Stimulated activated CD8-positive, alpha-beta memory T cell treated with anti-CD3 and anti-CD28 coated beads, Interleukin-4, amount 100 ng/mL, for 24 hours (primary cell): ENCODE data around the gene FANCL.
"Not testable (repeated sequence)": the region's sequence is repeated elsewhere in the genome, so short reads cannot be mapped to it uniquely, and the experiment has no call there.

Experiments used
- DNase-seq: peaks from one replicate; pipeline ENCODE4 v3.0.0-alpha.2; 2020; ENCODE audit warnings: low read depth

Gene FANCL

GRCh38 chr2:58240670-58241545 lies at the start of gene FANCL:
FANCL (minus strand) TSS chr2:58241325; CDS start chr2:58241313, 12 bp downstream.
- DNase-seq, result peak; percentile 73

DNA sequence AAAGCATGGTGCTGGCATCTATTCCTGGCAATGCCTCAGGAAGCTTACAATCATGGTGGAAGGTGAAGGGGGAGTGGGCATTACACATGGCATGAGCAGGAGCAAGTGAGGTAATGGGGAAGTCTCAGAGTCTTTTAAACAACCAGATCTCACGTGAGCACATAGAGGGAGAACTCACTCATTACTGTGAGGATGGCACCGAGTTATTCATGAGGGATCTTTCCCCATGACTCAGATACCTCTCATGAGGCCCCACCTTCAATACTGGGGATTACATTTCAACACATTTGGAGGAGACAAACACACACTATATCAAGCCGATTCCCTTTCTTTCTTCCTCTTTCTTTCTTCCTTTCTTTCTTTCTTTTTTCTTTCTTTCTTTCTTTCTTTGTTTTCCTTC lies 47.9 kb upstream of the FANCL start:
- DNase-seq, result no peak

- DNase-seq, result no peak
Observed at GRCh38 chr2:58283931-58284330, 42.8 kb upstream of the FANCL start.

GRCh38 chr2:58275144-58275543 lies 34.0 kb upstream of the FANCL start:
- DNase-seq, result not testable (repeated sequence)

GRCh38 chr2:58271826-58272225 lies 30.7 kb upstream of the FANCL start:
- DNase-seq, result no peak

GRCh38 chr2:58268685-58269084 lies 27.6 kb upstream of the FANCL start:
- DNase-seq, result no peak

- no peak for DNase-seq
Observed at GRCh38 chr2:58266211-58266610, 25.1 kb upstream of the FANCL start.

DNA sequence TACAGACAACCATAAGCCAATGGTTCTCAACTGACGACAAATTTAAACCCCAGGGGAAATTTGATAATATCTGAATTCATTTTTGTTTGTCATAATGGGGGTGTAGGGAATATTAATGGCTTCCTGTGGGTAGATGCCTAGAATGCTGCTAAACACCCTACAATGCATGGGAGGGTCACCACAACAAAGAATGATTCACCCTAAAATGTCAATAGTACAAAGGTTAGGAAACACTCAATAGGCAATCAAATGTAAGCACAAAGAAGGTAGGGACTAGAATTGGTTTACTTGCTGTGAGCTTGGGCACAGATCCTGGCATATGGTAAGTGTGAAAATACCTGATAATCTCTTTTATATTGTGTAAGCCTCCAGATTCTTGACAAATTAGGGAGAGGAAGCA lies 20.1 kb upstream of the FANCL start:
- DNase-seq, result no peak

DNA sequence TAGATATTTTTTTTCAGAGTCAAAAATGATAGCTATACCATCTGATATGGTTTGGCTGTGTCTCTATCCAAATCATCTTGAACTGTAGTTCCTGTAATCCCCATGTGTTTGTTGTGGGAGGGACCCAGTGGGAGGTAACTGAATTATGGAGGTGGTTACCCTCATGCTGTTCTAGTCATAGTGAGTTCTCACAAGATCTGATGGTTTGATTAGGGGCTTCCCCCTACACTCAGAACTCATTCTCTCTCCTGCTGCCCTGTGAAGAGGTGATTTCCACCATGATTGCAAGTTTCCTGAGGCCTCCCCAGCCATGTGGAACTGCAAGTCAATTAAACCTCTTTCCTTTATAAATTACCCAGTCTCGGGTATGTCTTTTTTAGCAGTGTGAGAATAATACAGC lies 17.3 kb upstream of the FANCL start:
- DNase-seq, result peak; percentile 0

DNA sequence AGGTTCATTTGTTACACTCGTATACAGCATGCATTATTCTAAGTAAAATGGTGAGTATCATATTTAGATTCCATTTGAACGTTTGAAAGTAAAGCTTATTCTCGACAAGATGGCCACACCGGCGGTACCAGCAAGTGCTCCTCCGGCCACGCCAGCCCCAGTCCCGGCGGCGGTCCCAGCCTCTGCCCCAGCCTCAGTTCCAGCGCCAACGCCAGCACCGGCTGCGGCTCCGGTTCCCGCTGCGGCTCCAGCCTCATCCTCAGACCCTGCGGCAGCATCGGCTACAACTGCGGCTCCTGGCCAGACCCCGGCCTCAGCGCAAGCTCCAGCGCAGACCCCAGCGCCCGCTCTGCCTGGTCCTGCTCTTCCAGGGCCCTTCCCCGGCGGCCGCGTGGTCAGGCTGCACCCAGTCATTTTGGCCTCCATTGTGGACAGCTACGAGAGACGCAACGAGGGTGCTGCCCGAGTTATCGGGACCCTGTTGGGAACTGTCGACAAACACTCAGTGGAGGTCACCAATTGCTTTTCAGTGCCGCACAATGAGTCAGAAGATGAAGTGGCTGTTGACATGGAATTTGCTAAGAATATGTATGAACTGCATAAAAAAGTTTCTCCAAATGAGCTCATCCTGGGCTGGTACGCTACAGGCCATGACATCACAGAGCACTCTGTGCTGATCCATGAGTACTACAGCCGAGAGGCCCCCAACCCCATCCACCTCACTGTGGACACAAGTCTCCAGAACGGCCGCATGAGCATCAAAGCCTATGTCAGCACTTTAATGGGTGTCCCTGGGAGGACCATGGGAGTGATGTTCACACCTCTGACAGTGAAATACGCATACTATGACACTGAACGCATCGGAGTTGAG lies 10.4 kb upstream of the FANCL start:
- DNase-seq, result not testable (repeated sequence)

- DNase-seq, result no peak
Observed at GRCh38 chr2:58241546-58241864, 380 bp upstream of the FANCL start.

GRCh38 chr2:58239243-58239925 lies 1.7 kb downstream of the FANCL start:
- no peak for DNase-seq

DNA sequence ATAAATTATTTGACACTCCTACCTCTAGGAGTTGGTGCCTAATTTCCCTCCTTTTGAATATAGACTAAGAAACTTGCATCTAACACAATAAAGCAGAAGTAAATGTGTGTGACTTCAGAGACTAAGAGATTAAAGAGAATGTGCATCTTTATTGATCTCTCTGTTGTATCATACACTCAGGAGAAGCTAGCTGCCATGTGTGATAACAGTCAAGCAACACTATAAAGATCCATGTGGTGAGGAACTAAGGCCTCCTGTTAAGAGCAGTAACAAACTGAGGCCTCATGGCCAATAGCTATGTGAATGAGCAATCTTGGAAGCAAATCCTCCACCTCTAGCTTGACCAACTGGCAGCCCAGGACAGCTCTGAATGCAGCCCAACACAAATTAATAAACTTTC lies 3.4 kb downstream of the FANCL start:
- DNase-seq, result no peak

- DNase-seq, result no peak
Observed at GRCh38 chr2:58235984-58236383, 5.1 kb downstream of the FANCL start.

DNA sequence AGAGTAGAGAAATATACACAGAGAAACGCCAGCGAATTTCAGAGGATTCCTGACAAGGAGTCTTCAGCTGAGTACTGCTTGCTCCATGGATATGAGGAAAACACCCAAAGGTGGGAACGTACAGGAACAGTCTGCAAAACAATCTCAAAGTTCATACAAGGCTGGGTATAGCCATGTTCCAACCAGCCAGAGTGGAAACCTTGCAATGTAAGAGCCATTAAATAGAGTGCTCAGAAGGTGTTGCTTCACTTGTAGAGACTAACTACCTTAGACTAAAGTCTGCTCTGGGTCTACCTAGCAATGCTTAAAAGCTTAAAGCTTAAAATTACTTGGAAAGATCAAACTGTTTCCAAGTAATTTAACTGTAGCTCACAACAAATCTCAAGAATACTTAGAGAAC lies 6.0 kb downstream of the FANCL start:
- DNase-seq, result no peak

DNA sequence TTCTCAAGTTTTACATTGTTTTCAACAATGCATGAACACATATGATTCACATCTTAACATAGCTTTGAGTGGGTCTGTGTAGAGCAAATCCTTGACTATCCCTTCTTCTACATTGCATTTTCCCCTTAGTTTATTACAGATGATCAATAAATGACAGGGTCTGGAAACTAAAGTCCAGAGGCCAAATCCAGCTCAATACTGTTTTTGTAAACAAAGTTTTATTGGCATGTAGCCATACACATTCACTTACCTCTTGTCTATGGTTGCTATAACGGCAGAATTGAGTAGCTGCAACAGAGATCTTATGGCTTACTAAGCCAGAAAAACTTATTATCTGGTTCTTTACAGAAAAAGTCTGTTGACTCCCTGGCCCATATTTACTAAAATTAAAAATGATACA lies 12.8 kb downstream of the FANCL start:
- no peak for DNase-seq

DNA sequence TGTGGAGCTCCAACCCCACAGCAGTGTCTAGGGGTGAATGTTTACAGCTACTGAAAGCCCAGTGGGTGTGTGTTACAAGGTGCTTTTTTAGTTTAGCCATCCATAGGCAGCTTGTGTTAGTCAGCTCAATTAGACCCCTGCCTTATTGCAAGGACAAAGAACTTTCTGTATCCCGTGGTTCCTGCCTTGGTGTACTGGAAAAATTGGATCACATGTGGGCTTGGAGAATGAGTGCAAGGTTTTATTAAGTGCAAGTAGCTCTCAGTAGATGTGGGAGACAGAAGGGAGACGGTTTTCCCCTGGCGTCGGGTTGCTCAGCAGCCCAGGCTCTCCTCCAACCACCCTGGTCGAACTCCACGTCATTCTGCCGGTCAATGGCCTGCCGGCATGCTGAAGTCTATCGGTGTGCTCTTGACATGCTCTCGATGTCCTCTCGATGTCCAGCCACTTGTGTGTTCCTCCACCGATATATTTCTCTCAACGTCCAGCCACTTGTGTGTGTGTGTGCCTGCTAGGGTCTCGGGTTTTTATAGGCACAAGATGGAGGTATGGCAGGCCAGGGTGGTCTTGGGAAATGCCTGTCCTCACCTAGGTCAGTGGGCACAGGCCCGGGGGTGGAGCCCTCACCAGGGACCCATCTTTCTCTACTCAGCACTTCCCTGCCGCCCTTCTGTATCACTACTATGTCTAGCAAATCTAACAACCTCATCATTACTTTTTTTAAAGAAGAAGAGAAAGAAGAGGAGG lies 13.8 kb downstream of the FANCL start:
- no peak for DNase-seq

DNA sequence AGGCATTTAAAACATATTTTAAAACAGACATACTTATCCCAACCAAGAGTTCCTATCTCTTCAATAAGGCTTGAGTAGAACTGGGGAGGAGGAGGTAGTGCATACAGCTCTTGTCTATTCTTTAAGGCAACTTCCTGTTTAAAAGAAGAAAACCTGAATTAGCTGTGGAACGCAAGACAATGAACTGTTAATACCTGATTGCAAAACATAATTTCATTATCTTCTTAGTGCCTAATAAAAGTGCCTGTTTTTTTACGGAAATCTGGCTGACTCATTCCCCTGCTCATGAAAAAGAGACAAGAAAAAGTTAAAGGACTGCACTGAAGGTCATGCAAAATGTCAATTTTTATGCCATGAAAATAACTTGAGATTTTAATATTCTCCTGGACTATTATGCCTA lies 19.2 kb downstream of the FANCL start:
- DNase-seq, result no peak

DNA sequence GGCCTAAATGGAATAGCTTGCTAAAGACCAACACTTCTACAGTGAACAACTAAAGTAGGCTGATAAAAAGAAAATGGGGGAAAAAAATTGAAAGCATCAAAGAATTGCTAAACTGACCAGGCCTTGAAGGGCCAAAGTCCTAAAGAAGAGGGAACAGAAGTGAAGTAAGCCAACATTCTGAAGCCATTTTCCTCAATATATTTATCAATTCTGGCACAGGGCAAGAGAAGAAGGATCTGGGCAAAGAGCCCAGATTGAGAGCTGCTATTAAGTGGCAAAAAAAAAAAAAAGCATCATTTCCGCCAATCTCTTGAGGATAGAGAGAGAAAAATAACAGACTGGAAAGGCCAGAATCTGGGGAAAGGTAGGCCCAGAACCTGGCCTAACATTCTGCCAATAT lies 25.7 kb downstream of the FANCL start:
- no peak for DNase-seq

GRCh38 chr2:58210951-58211568 lies 30.1 kb downstream of the FANCL start:
- not testable (repeated sequence) for DNase-seq

- DNase-seq, result no peak
Observed at GRCh38 chr2:58207189-58207588, 33.9 kb downstream of the FANCL start.
